HG03060 (cell line): ENCODE data around the gene STOML3.
"Not testable (repeated sequence)": the region's sequence is repeated elsewhere in the genome, so short reads cannot be mapped to it uniquely, and the experiment has no call there.

Experiments
- ATAC-seq: cut with Tn5 transposase; IDR thresholded peaks from one replicate; pipeline ENCODE4 v1.9.1; 2021; ENCODE audit warnings: low read depth, moderate number of reproducible peaks; ENCODE audit not compliant: unreplicated experiment

Gene STOML3, protein sequence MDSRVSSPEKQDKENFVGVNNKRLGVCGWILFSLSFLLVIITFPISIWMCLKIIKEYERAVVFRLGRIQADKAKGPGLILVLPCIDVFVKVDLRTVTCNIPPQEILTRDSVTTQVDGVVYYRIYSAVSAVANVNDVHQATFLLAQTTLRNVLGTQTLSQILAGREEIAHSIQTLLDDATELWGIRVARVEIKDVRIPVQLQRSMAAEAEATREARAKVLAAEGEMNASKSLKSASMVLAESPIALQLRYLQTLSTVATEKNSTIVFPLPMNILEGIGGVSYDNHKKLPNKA

DNA sequence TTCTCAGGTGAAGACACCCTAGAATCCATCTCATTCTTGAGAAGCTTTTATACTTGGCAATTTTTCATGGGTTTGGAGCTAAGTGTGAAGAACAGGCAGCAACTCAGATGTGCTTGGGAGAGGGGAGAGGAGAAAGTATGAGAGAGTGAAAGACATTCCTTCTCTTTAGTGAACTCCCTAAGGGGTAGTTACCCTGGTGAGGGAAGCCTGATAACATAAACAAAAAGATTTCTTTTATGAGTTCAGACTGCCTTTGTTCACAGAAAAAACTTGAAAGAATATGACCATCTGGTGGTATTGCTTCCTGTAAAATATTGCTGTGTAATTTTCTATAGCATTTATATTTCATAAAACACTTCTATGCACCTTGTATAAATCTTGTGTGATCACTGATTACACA is at the start of gene STOML3:
Gene STOML3, minus strand, starts transcription at position 139 of the 400 bp plus-strand sequence. Its CDS starts 110 bp downstream, at position 29.
- ATAC-seq: no peak

DNA sequence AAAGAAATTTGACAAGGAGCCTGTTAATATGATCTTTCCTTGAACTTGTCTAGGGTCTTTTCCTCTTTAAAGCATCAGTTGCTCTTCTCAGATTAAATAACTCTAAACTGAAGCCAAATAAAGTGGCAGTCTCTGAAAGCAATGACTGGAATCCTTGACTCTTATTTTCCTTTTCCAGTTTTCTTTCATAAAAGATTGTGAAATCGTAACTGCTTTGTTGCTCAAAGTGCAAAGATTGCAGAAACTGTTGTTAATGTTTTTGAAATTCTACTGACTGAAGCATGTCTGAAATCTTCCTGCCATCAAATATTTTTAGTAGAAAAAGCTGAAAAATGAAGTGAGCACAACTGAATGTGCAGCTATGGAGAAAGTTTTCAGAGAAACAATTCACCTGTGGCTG is 49.6 kb upstream of the STOML3 start:
- no peak for ATAC-seq

DNA sequence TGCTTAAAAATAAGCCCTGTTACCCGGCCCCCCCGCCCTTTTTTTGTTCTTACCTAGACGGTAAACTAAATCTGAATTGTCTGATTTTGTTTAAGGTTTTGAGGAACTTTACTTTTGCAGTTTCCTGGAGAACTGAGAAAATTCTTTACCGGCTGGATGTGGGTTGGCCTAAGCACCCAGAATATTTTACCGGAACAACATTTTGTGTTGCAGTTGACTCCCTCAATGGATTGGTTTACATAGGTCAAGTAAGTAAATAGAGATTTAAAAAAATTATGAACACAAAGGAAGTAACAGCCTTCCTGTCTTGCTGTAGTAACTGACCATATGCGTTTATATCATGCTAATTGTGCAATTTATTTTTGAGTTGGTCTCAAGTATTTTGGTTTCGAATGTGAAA is 48.4 kb upstream of the STOML3 start:
- ATAC-seq: no peak

DNA sequence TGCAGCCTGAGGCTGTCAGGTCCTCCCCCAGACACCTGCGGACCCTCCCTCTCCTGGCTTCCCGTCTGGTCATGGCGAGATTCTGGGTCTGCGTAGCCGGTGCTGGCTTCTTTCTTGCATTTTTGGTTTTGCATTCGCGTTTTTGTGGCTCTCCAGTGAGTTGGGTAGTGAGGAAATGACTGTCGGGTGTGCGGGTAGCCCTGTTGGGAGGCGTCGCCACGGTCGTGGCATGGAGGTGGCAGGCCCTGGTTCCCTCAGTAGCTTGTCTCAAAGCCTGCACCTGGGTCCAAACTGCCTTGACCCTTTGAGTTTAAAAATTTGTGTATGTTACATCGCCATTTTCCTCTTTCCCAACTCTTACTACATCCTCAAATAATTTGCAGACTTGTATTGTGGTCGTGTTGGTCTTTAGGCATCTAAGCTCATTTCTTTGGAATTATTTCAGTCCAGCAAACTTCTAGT is 48.0 kb upstream of the STOML3 start:
- peak; percentile 5 for ATAC-seq

DNA sequence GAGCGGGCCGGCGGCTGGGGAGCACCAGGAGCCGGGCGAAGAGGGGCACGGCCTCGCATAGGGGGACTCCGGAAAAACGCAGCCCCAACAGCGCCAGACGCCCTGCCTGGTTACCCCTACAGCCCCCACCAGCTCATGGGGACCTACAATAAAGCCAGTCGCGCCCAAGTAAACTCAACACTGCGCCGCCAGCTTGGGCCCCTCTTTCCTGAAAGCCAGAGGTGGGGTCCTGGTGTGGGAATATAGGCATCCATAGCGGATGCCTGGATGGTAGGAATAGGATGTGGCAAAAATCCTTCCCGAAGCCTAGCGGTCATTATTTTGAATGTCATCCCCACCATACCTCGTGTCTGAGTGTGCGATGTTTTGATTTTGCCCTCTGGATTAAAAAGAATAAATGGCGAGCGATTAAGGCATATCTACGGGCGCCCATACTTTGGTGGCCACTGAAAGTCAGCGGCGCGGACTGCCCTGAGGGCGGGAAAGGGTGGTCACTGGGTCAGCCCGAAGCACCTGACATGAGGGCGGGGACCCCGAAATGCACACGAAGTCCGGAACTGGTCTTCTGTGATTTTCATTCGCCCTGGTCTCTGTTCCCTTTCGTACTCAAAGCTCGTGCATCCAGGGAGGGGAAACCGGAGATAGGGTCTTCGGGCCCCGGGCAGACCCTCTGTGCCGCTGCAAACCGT is 47.4 kb upstream of the STOML3 start, which contains the start of the genes NHLRC3 and PROSER1:
Gene NHLRC3, plus strand, starts transcription at position 577 of the 689 bp plus-strand sequence. CDS start 184 bp downstream, outside the sequence.
Gene PROSER1, minus strand, starts transcription at position 210 of the 689 bp plus-strand sequence. CDS start 847 bp downstream, outside the sequence.
- ATAC-seq: peak; percentile 62

DNA sequence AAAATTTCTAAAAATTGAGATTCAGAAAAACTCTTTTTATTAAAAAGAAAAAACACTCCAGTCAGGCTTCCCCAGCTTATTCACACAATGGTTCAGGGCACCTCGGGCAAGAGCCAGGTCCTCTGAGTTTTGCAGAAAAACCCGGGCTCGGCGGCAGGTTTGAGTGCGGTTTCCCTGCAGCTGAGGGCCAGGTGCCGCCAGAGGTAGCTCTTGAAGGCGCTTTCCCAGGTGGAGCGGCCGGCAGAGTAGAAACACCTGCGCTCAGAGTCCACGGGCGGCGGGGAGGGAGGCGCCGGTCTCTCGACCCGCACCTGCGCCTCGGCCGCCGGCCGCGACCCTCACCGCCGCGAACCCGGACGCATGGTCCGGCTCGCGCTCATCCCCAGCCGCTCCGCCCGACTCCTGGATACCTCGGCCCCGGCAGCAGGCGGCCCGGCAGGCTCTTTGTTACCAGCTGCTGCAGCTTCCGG is 46.8 kb upstream of the STOML3 start:
- no peak for ATAC-seq

DNA sequence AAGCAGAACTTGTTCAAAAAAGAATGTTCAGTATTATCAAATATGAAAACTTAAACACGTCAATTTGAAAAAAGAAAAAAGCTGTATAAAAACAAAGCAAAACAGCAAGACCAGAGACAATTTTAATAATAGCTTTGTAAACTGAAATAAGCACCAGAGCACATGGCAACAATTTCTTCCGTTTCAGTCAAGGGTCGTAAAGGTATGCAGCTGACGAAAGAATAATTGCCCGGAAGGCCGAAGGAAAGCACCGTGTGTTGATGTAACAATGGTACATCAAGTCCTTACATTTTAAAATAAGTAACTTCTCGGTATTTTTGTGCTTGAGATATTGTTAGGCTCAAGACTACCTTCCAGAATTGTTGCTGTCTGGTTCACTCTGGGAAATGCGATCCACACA is 45.6 kb upstream of the STOML3 start:
- ATAC-seq: no peak

DNA sequence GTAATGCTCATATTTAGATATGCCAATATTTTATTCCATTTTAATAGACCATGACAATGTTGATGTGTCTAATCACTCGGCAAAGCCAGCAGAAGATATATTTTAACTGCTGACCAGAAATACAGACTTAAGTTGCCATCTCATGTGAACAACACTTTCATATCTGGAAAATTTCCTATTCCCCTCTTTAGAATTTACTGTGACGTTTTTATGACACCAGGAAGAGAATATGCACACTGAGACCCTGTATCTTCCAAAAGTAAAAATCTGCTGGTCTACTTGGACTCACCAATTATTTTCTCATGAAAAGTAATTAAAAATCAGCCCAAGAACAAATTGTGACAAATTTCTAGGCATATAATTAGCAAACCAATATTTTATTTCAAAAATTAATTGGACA is 45.2 kb upstream of the STOML3 start:
- no peak for ATAC-seq

DNA sequence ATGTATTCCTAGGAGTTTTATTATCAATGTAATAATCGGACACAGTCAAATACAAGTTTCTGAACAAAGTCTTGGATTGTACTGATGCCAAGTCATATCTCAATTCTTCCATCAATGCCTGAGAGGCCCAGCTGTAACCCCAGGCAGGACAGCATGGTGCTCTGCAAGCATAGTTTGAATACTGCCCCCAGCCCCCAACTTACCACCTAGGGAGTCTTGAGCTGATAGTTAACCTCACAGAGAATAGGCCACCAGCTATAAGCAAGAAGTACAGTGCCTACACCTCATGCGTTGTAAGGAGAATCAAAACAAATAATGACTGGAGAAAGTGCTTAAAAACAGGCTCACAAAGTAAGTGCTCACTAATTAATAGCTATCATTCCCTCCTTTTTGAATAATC is 44.6 kb upstream of the STOML3 start:
- ATAC-seq: no peak

DNA sequence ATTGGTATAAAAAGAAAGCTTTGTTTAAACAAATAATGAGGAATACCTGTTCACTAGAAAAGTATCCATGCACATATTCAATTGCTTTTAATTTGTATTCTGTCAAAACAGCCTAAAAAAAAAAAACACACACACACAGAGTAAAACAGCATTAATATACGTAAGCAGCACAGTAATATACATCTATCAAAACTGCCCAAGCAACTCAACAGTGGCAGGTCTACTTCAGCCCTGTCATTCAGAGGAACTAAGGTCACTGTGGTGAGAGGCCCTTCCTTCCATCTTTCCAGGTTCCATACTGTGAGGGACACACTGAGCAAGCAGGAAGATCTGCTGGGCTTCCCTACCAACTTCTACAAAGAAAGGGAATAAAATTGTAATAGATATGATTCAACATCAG is 43.5 kb upstream of the STOML3 start:
- ATAC-seq: no peak

DNA sequence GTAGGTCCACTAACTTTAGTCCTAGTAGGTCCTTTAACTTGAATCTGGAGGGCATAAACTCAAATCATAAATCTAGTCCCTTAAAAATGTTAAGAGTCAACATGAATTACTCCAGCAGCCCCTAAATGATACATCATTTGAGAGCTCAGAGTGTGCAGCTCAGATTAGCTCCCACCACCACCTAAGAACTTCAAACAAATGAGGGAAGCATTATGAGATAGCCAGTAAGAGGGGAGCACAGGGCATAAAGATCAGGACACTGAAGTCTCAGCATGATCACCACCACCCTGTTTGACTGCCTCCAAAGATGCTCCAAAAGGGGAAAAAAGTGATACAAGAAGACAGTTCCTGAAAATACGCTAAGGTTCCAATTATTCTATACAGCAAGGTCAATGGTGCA is 41.5 kb upstream of the STOML3 start:
- ATAC-seq: no peak

DNA sequence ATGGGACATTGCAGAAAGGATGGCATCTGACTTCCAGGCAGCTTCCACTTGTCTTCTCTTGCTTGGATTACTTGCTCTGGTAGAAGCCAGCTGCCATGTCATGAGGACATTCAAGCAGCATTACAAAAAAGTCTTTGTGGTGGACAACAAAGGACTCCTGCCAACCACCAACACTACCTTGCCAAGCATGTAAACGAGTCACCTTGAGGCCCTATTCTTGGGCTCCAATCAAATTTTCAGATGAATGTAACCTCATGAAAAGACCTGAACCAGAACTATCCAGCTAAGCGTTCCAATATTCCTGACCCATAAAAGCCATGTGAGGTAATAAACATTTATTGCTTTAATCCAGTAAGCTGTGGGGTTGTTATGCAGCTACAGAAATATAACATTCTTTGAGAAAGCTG is 34.8 kb upstream of the STOML3 start:
- no peak for ATAC-seq

DNA sequence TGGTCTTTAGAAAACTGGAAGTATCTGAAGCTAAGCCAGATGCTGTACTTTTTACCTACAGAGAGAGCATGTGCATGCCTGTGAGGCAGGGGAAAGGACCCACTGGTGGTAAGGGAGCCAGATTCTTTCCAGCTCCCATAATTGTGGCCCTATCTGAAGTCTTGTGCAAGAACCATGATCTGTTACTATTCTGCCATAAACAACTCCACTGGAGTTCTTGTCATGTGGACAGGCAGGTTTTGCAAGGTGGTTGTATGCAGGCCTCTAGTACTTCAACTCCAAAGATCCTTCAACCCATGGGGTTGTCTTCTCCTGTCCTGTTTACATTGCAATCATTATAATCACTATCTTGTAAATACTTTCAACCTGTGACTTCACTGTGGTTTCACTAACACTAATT is 33.1 kb upstream of the STOML3 start:
- no peak for ATAC-seq

DNA sequence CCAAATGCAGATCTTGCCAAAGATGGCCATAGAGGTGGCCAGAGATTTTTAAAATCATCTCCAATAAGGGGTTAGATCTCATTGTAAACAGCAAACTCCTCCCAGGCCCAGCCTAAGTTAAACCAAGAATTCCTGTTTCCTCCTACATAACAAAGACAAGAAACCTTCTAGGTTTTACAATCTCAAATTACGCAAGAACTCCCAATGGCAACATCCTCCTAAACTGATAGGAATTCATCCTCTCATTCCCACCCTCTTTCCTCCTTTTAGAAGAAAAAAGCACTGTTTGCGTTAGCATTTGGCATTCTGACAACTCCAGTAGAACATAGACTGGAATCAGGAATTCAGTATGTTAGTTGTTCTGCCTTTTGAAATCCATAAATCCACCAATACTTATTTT is 32.7 kb upstream of the STOML3 start:
- ATAC-seq: no peak

DNA sequence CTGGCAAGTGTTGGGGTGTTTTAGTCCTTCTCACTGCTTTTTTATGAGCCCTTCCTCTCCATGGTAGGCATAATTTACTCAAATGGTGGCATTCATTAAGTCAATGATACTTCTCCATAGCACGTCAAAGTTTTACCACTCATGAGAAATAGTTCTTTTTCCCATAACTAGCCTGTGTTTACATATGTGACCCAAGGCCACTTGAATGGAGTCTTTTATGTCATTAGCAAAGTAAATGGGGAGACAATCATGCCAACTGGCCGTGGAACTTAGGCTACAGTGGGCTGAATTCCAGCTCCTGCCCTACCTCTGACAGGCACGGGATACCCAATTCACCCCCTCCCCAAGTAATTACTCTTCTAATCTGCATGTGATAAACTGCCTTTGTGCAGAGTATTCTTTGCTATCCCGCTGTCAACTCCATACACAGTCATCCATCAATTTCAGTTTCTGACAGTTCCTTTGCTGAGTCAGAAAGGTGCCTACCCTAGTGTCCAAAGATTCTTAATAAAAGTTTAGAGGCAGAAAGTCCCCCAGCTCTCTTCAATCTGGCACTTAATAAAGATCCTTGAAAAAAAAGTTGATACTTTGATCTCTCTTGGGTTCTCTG is 30.3 kb upstream of the STOML3 start:
- no peak for ATAC-seq

DNA sequence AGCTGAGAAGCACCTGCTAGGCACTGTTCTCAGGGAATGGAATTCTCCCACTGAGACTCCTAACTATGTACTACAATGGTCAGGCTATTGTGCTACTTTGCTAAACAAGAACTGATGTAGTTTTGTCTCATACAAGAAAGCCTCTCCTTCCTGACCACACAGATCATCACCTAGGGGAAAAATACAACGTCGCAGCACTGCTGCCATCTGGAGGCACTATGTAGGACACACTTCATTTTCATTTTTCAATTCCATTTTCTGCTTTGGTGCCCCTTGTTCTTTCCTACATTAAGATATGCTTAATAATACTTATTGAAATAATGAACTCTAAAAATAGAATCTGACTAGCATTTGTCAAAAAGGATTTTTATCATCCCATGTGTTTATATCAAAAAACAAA is 26.2 kb upstream of the STOML3 start:
- ATAC-seq: peak; percentile 75

DNA sequence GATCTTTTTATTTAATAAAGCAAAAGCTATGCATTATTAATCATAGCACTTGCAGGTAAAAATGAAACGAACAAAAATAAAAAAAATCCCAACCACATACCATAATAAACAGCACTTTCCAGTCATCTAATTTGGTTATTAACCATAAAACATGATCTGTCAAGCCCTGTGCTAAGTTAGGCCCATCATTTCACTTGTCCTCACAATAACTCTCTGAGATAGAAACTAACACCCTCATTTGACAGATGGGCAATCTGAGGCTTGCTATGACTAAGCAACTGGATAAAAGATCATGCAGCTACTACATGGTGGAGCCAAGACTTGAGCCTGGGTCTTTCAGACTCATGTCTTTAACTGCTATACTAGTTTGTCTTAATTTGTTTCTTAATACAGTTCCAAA is 25.5 kb upstream of the STOML3 start:
- peak; percentile 71 for ATAC-seq

DNA sequence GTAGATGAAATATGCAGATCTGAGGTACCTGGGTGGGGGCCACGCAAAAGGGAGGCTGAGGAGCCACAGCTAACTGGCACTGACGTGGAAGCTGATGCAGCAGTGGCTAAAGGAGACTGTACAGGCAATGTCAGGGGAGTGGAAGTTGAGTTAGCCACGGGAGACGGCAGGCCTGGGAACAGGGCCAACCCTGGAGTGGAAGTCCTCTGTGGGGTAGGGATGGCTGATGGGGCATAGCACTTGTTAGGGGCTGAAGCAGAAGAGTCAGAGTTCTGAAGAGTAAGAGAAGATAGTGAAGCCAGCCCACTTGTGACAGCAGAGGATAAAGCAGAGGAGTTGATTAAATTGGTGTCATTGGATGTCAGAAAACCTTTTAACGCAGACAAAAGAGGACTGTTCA is 22.8 kb upstream of the STOML3 start:
- ATAC-seq: no peak

DNA sequence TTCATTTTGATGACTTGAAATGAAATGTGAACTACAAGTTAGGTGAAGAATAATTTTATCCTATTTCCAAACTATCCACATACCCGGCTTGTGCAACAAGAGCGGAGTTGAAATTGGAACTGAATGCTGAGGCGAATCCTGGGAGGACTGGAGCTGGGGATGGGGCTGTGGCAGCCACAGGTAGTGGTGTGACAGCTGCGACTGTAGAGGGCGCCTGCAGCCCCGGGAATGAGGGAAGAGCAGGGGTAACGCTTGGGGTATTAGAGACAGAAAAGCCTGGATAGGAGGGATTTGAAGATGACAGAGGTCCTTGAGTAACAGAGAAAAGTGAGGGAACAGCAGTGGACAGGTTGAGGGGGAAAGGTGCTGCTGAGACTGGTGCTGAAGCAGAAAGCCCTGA is 22.0 kb upstream of the STOML3 start:
- no peak for ATAC-seq

DNA sequence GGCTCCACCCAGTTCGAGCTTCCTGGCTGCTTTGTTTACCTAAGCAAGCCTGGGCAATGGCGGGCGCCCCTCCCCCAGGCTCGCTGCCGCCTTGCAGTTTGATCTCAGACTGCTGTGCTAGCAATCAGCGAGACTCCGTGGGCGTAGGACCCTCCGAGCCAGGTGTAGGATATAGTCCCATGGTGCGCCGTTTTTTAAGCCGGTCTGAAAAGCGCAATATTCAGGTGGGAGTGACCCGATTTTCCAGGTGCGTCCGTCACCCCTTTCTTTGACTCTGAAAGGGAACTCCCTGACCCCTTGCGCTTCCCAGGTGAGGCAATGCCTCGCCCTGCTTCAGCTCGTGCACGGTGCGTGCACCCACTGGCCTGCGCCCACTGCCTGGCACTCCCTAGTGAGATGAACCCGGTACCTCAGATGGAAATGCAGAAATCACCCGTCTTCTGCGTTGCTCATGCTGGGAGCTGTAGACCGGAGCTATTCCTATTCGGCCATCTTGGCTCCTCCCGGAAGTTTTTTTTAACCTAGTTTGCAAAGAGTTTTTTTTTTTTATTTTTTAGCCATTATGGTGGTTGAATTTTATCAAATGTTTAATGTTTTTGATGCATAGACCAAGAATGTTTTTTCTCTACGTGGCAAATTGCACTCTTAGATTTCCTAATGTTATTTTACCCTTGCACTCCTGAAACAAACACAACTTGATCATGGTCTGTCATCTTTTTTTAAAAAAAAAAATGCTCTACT is 15.9 kb upstream of the STOML3 start:
- not testable (repeated sequence) for ATAC-seq

DNA sequence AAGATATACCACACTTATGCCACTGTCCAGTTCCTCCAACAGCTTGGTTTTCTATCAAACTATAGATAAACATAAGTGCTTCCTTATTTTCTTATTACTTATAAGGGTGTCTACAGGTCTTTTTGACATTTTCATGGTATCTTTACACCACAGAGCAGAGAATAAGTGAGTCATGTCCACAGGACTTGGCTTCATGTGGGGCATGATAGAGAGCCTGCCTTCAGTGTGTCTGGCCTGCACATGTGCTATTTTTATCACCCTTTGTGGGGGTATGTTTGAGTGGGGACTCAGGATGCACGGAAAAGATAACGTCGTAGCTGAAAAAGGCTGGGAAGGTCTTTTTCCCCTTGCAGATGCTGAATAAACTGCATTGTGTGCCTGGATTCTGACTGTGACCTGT is 8.1 kb upstream of the STOML3 start:
- no peak for ATAC-seq
